Fibroblast of skin of left biceps (primary cell): ENCODE results near the gene TSHZ3.

Experiments used
- DNase-seq, 2 experiments: peaks; one replicate each; pipeline ENCODE4 v3.0.0-alpha.2; 2013; ENCODE audit warnings: low read depth in 2 of 2

Gene TSHZ3

GRCh38 chr19:31286491-31286890, 62.7 kb downstream of the TSHZ3 start:
- no peak for DNase-seq

- no peak for DNase-seq
These were observed 63.5 kb downstream of the TSHZ3 start for GRCh38 chr19:31285744-31286143.

GRCh38 chr19:31284621-31285020, 64.6 kb downstream of the TSHZ3 start:
- no peak for DNase-seq

GRCh38 chr19:31283701-31284100, 65.5 kb downstream of the TSHZ3 start:
- no peak for DNase-seq

- no peak for DNase-seq
These were observed 66.9 kb downstream of the TSHZ3 start for GRCh38 chr19:31282346-31282745.

GRCh38 chr19:31280287-31281006, 68.8 kb downstream of the TSHZ3 start:
- no peak for DNase-seq

GRCh38 chr19:31279436-31279765, 69.8 kb downstream of the TSHZ3 start:
- no peak for DNase-seq

GRCh38 chr19:31278555-31279435, 70.4 kb downstream of the TSHZ3 start:
- no peak for DNase-seq

GRCh38 chr19:31277516-31277915, 71.7 kb downstream of the TSHZ3 start:
- DNase-seq = no peak

- no peak for DNase-seq
These were observed 72.4 kb downstream of the TSHZ3 start for GRCh38 chr19:31276831-31277230.

- DNase-seq = no peak
These were observed 74.2 kb downstream of the TSHZ3 start for GRCh38 chr19:31275068-31275334.

GRCh38 chr19:31274251-31275067, 74.8 kb downstream of the TSHZ3 start:
- no peak for DNase-seq

GRCh38 chr19:31272583-31273106, 76.6 kb downstream of the TSHZ3 start:
- no peak for DNase-seq

GRCh38 chr19:31271306-31271911, 77.8 kb downstream of the TSHZ3 start:
- no peak for DNase-seq

GRCh38 chr19:31270897-31271296, 78.3 kb downstream of the TSHZ3 start:
- no peak for DNase-seq

GRCh38 chr19:31269425-31270127, 79.7 kb downstream of the TSHZ3 start:
- no peak for DNase-seq

- no peak for DNase-seq
These were observed 80.4 kb downstream of the TSHZ3 start for GRCh38 chr19:31268751-31269383.

GRCh38 chr19:31266731-31267130, 82.5 kb downstream of the TSHZ3 start:
- no peak for DNase-seq

- no peak for DNase-seq
These were observed 83.0 kb downstream of the TSHZ3 start for GRCh38 chr19:31266196-31266595.

GRCh38 chr19:31264041-31264778, 85.0 kb downstream of the TSHZ3 start:
- no peak for DNase-seq
